Thyroid gland (tissue), 4 donors: ENCODE results near the gene EML5. TPM values are rescaled to one million over a fixed set of nuclear protein-coding genes. Genes with fewer than 3 reads are reported as not detected.

ENCODE experiments used
- DNase-seq, 2 donors: peaks; one replicate each; pipeline ENCODE4 v3.0.0-alpha.2; 2019
- H3K27ac ChIP-seq, 3 donors: fragments of 200-600 bp; sonication (generic); 1 replicate in 2 of 3; 2 replicates in 1 of 3; pipeline ENCODE4 v1.5.1; 2016 to 2019; ENCODE audit warnings: mild to moderate bottlenecking in 1 of 3, moderate library complexity in 1 of 3
- H3K27me3 ChIP-seq: fragments of 200-600 bp; sonication (generic); one replicate; pipeline ENCODE4 v1.5.1; 2019
- H3K36me3 ChIP-seq, 2 donors: fragments of 200-600 bp; sonication (generic); one replicate each; pipeline ENCODE4 v1.5.1; 2016 to 2019
- H3K4me1 ChIP-seq, 2 donors: fragments of 200-600 bp; sonication (generic); one replicate each; pipeline ENCODE4 v1.5.1; 2017 to 2019
- H3K4me3 ChIP-seq, 3 donors: fragments of 200-600 bp; sonication (generic); replicated peaks in 1 of 3; 1 replicate in 2 of 3; 2 replicates in 1 of 3; pipeline ENCODE4 v1.5.1; 2016; ENCODE audit warnings: mild to moderate bottlenecking in 1 of 3
- H3K9me3 ChIP-seq: fragments of 200-600 bp; sonication (generic); one replicate; pipeline ENCODE4 v1.5.1; 2017
- POLR2A ChIP-seq, 2 donors: fragments of 450-650 bp; IDR thresholded peaks; one replicate each; pipeline ENCODE4 v1.6.1; 2017; ENCODE audit warnings: antibody characterized with exemption in 2 of 2, mild to moderate bottlenecking in 2 of 2, moderate library complexity in 1 of 2
- WGBS, 2 donors: methylation state at CpG; one replicate each; pipeline ENCODE4 v1.1.5; 2017; 5-methylcytosine and 5-hydroxymethylcytosine counted together
- intact Hi-C: fragments of 100-400 bp; cut with DNase I; formaldehyde crosslinking; loops from one replicate; pipeline ENCODE4 v1.15.1; 2023
- total RNA-seq, 4 donors: library from RNA; depleted of rRNA; stranded (reverse); fragments of >200 nt; gene quantifications; one replicate each; pipeline ENCODE4 v1.2.3, GENCODE V29; 2016
- TF ChIP-seq, protein P1 (sequence below), 6 experiments: fragments of 200-600 bp in 3 of 6; fragments of 450-650 bp in 3 of 6; sonication (generic) in 3 of 6; IDR thresholded peaks; one replicate each; pipeline ENCODE4 v1.5.1; 2016 to 2019; ENCODE audit warnings: antibody characterized with exemption in 6 of 6, mild to moderate bottlenecking in 2 of 6, inconsistent platforms in 1 of 6, moderate library complexity in 1 of 6

The EML5 gene
- total RNA-seq, 4 donors from 2014 or later: 3.8 to 15.8 (median 7.3) TPM

DNA sequence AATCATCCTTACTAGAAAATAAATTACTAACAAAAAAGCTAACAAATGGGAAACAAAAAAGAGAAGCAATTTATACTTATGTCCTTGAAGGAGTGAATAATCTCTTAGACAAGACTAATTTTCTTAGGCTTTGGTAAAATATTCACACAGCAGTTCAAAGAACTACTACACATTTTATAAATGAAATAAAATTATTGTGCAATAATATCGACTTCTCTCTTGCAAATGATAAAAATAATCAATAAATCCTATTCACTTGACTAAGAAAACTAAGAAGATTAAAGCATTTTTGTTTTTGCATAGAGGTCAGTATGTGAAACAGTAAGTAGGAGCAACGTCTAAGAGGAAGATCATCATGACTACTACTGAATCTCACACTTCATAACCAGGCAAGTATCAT lies 82.0 kb downstream of the EML5 start:
- no peak overlapping the region for H3K27ac ChIP-seq
- no peaks in the 10 kb centered on the region for H3K9me3 ChIP-seq
- H3K4me3 ChIP-seq: no peak overlapping the region
- no peaks in the 10 kb centered on the region for H3K4me1 ChIP-seq
- H3K27me3 ChIP-seq: no peaks in the 10 kb centered on the region
- DNase-seq: no peak
- TF ChIP-seq POLR2A (IDR thresholded peaks at IDR 0.05): no peak
- TF ChIP-seq, protein P1, sequence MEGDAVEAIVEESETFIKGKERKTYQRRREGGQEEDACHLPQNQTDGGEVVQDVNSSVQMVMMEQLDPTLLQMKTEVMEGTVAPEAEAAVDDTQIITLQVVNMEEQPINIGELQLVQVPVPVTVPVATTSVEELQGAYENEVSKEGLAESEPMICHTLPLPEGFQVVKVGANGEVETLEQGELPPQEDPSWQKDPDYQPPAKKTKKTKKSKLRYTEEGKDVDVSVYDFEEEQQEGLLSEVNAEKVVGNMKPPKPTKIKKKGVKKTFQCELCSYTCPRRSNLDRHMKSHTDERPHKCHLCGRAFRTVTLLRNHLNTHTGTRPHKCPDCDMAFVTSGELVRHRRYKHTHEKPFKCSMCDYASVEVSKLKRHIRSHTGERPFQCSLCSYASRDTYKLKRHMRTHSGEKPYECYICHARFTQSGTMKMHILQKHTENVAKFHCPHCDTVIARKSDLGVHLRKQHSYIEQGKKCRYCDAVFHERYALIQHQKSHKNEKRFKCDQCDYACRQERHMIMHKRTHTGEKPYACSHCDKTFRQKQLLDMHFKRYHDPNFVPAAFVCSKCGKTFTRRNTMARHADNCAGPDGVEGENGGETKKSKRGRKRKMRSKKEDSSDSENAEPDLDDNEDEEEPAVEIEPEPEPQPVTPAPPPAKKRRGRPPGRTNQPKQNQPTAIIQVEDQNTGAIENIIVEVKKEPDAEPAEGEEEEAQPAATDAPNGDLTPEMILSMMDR (IDR thresholded peaks at IDR 0.05): no peak
- H3K36me3 ChIP-seq: no peaks in the 10 kb centered on the region
- intact Hi-C loops: no loop called here
- WGBS, 2 donors: 80 to 92% methylated on average over 2 of the region's 2 CpGs

DNA sequence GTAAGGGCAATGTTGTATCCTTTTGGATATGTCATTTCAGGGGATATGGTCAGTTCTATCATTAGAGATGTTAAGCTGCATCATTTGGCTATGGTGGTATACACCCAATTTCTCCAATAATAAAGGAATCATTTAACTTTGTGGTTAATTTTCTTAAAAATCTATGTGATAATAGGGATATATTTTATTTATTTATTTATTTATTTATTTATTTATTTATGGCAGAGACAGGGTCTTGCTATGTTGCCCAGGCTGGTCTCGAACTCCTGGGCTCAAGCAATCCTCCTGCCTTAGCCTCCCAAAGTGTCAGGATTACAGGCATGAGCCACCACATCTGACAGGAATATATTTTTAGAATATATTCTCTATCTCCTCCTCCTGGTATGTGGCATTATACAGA lies 85.7 kb downstream of the EML5 start:
- H3K9me3 ChIP-seq: no peaks in the 10 kb centered on the region
- intact Hi-C loops: no loop called here
- H3K4me1 ChIP-seq: no peaks in the 10 kb centered on the region
- H3K27ac ChIP-seq: no peak overlapping the region
- no peak overlapping the region for H3K4me3 ChIP-seq
- DNase-seq: no peak
- no peaks in the 10 kb centered on the region for H3K27me3 ChIP-seq
- TF ChIP-seq, protein P1 (IDR thresholded peaks at IDR 0.05): no peak
- no peak for TF ChIP-seq POLR2A (IDR thresholded peaks at IDR 0.05)
- WGBS, 2 donors: 93 to 97% methylated on average over 1 of the region's 1 CpG
- no peaks in the 10 kb centered on the region for H3K36me3 ChIP-seq

DNA sequence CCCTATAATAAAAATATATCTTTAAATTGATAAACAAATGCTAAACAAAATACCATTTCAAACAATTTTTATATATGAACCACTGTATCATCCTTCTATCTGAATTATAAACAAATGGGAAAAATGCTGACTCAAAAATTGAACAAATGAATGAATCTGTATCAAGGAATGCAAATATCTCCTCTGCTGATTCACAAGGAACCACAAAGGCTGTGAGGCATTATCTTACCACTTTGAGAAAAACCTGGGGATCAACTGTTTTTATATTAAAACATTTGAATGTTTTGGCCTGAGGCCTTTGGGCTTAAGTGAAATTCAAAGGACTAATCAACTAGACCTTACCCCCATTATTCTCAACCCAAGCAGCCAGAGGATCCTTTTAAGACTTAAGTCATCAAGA lies 86.3 kb downstream of the EML5 start:
- no peaks in the 10 kb centered on the region for H3K4me1 ChIP-seq
- H3K36me3 ChIP-seq: no peaks in the 10 kb centered on the region
- H3K27ac ChIP-seq: no peak overlapping the region
- intact Hi-C loops: no loop called here
- H3K4me3 ChIP-seq: no peak overlapping the region
- TF ChIP-seq POLR2A (IDR thresholded peaks at IDR 0.05): no peak
- TF ChIP-seq, protein P1 (IDR thresholded peaks at IDR 0.05): no peak
- DNase-seq: no peak
- no peaks in the 10 kb centered on the region for H3K27me3 ChIP-seq
- H3K9me3 ChIP-seq: no peaks in the 10 kb centered on the region

DNA sequence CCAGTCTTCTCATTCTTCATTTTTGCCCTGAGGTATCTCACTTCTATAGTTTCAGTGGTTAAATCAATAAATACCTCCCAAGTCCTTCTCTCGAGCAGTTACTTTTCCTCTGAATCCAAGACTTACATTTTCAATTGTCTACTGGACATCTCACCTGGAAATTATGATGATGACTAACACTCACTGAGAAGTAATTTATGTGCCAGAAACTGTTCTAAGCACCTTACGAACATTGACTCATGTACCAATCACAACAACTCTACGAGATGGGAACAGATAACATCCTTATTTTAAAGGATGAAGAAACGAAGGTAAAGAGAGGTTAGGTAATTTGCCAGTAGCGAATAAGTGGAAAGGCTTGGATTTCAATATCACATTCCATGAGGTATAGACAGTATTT lies 94.1 kb downstream of the EML5 start:
- DNase-seq: no peak
- no peaks in the 10 kb centered on the region for H3K36me3 ChIP-seq
- no peak for TF ChIP-seq POLR2A (IDR thresholded peaks at IDR 0.05)
- TF ChIP-seq, protein P1 (IDR thresholded peaks at IDR 0.05): no peak
- no peaks in the 10 kb centered on the region for H3K27me3 ChIP-seq
- no peaks in the 10 kb centered on the region for H3K4me1 ChIP-seq
- no peak overlapping the region for H3K27ac ChIP-seq
- no peaks in the 10 kb centered on the region for H3K9me3 ChIP-seq
- 88 to 90% methylated on average over 5 of the region's 5 CpGs for WGBS, 2 donors
- intact Hi-C loops: no loop called here
- H3K4me3 ChIP-seq: no peak overlapping the region

DNA sequence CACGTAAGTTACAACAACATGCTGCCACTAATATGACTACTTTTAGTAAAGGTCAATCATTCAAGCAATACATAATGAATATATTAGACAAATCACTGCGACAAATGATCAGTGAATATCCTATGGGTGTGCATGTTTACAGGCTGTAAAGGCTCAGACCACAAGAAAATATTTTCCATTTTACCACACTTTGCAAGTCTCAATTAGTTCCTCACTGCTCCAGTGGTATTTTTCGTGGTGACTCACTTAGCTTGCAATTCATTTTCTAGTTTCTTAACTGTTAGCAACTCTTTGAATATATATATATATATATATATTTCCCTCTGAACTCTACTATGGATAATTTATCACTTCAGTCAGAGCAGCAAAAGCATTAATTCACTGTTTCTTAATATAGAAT lies 96.9 kb downstream of the EML5 start:
- no peak overlapping the region for H3K27ac ChIP-seq
- H3K4me3 ChIP-seq: no peak overlapping the region
- TF ChIP-seq, protein P1 (IDR thresholded peaks at IDR 0.05): no peak
- TF ChIP-seq POLR2A (IDR thresholded peaks at IDR 0.05): no peak
- WGBS, 2 donors: 82 to 86% methylated on average over 3 of the region's 3 CpGs
- no peaks in the 10 kb centered on the region for H3K36me3 ChIP-seq
- H3K27me3 ChIP-seq: no peaks in the 10 kb centered on the region
- no peaks in the 10 kb centered on the region for H3K4me1 ChIP-seq
- intact Hi-C loops: no loop called here
- H3K9me3 ChIP-seq: no peaks in the 10 kb centered on the region
- DNase-seq: no peak
